K562 (cell line): ENCODE data around the gene MED16. TPM values are rescaled to one million over a fixed set of nuclear protein-coding genes. Genes with fewer than 3 reads are reported as not detected.

Experiments used
- FOSL1 ChIP-seq: fragments of 200-800 bp; sonication (Bioruptor generic); conservative IDR thresholded peaks from 2 replicates; pipeline ENCODE4 v1.6.1; 2016; ENCODE audit warnings: missing genetic modification characterization, missing compliant biosample characterization
- GABPB1 ChIP-seq: sonication (generic); formaldehyde crosslinking; IDR thresholded peaks from 2 replicates; pipeline ENCODE4 v1.8.0; 2022; ENCODE audit warnings: mild to moderate bottlenecking, missing genetic modification reagents
- PHF20 ChIP-seq: fragments of 450-650 bp; IDR thresholded peaks from 2 replicates; pipeline ENCODE4 v1.6.1; 2018; ENCODE audit not compliant: partially characterized antibody
- ZNF12 ChIP-seq: sonication (generic); formaldehyde crosslinking; IDR thresholded peaks from 2 replicates; pipeline ENCODE4 v1.4.0; 2020; ENCODE audit warnings: mild to moderate bottlenecking, missing genetic modification reagents
- polyA plus RNA-seq, 8 experiments: library from polyadenylated mRNA; depleted of rRNA in 4 of 8; stranded (reverse) in 5 of 8; unstranded in 3 of 8; fragments of >200 nt; fragmentation: Nextera tagmentation in 2 of 8; fragmentation: Illumina TruSeq in 1 of 8; extraction: Ambion mirVana in 2 of 8; extraction: Trizol in 1 of 8; gene quantifications; 2 replicates each; pipeline versions ENCODE4 v1.2.1 to v1.2.3, GENCODE V29; 2011 to 2014; ENCODE audit warnings: inconsistent platforms in 1 of 8, missing spikeins in 1 of 8
- total RNA-seq, 7 experiments: library from RNA; depleted of rRNA in 6 of 7; stranded (reverse); fragments of >200 nt in 6 of 7; fragmentation: Illumina TruSeq in 2 of 7; extraction: Trizol in 2 of 7; gene quantifications; 2 replicates each; pipeline versions ENCODE4 v1.2.1 to v1.2.3, GENCODE V29; 2011 to 2021; ENCODE audit warnings: low replicate concordance in 1 of 7
- TF ChIP-seq, protein P1 (sequence below): fragments of 250-450 bp; sonication (Bioruptor Pico); IDR thresholded peaks from 2 replicates; pipeline ENCODE4 v1.4.0; 2020
- TF ChIP-seq, protein P2 (sequence below), 2 experiments: fragments of 450-650 bp; IDR thresholded peaks; 2 replicates each; pipeline ENCODE4 v1.6.1; 2018; ENCODE audit warnings: mild to moderate bottlenecking in 2 of 2, low read depth in 1 of 2; ENCODE audit not compliant: partially characterized antibody in 2 of 2
- TF ChIP-seq, protein P3 (sequence below), 3 experiments: fragments of 200-800 bp in 1 of 3; fragments of 250-450 bp in 1 of 3; fragments of 450-650 bp in 1 of 3; sonication (Bioruptor Pico) in 1 of 3; sonication (Bioruptor generic) in 1 of 3; formaldehyde crosslinking in 1 of 3; IDR thresholded peaks; 2 replicates each; pipeline versions ENCODE4 v1.6.1 to v1.8.0; 2016 to 2022; ENCODE audit warnings: mild to moderate bottlenecking in 2 of 3, missing genetic modification characterization in 2 of 3, missing compliant biosample characterization in 1 of 3, moderate library complexity in 1 of 3
- TF ChIP-seq, protein P4 (sequence below): IDR thresholded peaks from 3 replicates; pipeline ENCODE4 v1.6.1; 2011; ENCODE audit warnings: borderline replicate concordance, mild to moderate bottlenecking, moderate library complexity; ENCODE audit not compliant: insufficient read length; ENCODE audit errors: extremely low read depth

Gene MED16
- total and polyA plus RNA-seq, 9 of the 15 experiments (the other 6 are each of a cell fraction or from before 2014, with no cell fraction given): 0.89 to 59.9 (median 8.6) TPM

DNA sequence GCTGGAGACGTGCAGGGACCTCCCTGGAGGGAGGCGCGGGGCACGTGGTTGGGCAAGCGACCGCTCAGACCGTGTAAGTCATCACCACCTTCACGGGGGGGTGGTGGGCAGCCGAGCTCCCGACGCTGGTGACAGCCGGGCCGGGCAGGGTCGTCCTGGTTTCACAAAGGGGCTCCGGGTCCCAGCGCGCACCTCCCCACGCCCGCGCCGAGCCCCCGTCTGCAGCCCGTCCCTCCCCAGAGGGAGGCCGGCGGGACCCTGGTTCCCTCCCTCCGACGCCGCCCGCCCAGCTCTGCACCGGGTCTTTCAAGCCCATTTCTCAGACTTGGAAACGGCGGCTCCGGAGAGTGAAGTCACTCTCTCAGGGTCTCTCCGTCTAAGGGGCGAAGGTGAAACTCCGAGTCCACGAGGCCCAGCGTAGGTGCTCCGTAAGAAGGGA is 32.1 kb upstream of the MED16 start (continued):
- TF ChIP-seq, protein P1, sequence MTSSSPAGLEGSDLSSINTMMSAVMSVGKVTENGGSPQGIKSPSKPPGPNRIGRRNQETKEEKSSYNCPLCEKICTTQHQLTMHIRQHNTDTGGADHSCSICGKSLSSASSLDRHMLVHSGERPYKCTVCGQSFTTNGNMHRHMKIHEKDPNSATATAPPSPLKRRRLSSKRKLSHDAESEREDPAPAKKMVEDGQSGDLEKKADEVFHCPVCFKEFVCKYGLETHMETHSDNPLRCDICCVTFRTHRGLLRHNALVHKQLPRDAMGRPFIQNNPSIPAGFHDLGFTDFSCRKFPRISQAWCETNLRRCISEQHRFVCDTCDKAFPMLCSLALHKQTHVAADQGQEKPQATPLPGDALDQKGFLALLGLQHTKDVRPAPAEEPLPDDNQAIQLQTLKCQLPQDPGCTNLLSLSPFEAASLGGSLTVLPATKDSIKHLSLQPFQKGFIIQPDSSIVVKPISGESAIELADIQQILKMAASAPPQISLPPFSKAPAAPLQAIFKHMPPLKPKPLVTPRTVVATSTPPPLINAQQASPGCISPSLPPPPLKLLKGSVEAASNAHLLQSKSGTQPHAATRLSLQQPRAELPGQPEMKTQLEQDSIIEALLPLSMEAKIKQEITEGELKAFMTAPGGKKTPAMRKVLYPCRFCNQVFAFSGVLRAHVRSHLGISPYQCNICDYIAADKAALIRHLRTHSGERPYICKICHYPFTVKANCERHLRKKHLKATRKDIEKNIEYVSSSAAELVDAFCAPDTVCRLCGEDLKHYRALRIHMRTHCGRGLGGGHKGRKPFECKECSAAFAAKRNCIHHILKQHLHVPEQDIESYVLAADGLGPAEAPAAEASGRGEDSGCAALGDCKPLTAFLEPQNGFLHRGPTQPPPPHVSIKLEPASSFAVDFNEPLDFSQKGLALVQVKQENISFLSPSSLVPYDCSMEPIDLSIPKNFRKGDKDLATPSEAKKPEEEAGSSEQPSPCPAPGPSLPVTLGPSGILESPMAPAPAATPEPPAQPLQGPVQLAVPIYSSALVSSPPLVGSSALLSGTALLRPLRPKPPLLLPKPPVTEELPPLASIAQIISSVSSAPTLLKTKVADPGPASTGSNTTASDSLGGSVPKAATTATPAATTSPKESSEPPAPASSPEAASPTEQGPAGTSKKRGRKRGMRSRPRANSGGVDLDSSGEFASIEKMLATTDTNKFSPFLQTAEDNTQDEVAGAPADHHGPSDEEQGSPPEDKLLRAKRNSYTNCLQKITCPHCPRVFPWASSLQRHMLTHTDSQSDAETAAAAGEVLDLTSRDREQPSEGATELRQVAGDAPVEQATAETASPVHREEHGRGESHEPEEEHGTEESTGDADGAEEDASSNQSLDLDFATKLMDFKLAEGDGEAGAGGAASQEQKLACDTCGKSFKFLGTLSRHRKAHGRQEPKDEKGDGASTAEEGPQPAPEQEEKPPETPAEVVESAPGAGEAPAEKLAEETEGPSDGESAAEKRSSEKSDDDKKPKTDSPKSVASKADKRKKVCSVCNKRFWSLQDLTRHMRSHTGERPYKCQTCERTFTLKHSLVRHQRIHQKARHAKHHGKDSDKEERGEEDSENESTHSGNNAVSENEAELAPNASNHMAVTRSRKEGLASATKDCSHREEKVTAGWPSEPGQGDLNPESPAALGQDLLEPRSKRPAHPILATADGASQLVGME (CRISPR knock-in tag): peak; percentile 86; the same call in 1 of the 2 replicates
- TF ChIP-seq, protein P2, sequence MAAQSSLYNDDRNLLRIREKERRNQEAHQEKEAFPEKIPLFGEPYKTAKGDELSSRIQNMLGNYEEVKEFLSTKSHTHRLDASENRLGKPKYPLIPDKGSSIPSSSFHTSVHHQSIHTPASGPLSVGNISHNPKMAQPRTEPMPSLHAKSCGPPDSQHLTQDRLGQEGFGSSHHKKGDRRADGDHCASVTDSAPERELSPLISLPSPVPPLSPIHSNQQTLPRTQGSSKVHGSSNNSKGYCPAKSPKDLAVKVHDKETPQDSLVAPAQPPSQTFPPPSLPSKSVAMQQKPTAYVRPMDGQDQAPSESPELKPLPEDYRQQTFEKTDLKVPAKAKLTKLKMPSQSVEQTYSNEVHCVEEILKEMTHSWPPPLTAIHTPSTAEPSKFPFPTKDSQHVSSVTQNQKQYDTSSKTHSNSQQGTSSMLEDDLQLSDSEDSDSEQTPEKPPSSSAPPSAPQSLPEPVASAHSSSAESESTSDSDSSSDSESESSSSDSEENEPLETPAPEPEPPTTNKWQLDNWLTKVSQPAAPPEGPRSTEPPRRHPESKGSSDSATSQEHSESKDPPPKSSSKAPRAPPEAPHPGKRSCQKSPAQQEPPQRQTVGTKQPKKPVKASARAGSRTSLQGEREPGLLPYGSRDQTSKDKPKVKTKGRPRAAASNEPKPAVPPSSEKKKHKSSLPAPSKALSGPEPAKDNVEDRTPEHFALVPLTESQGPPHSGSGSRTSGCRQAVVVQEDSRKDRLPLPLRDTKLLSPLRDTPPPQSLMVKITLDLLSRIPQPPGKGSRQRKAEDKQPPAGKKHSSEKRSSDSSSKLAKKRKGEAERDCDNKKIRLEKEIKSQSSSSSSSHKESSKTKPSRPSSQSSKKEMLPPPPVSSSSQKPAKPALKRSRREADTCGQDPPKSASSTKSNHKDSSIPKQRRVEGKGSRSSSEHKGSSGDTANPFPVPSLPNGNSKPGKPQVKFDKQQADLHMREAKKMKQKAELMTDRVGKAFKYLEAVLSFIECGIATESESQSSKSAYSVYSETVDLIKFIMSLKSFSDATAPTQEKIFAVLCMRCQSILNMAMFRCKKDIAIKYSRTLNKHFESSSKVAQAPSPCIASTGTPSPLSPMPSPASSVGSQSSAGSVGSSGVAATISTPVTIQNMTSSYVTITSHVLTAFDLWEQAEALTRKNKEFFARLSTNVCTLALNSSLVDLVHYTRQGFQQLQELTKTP (IDR thresholded peaks at IDR 0.05; ENCODE audit: low read depth in 1 of 2, partially characterized antibody in 2 of 2): no peak
- TF ChIP-seq FOSL1 (tag): peak; percentile 38; the same call in 1 of the 2 replicates
- TF ChIP-seq, protein P3, sequence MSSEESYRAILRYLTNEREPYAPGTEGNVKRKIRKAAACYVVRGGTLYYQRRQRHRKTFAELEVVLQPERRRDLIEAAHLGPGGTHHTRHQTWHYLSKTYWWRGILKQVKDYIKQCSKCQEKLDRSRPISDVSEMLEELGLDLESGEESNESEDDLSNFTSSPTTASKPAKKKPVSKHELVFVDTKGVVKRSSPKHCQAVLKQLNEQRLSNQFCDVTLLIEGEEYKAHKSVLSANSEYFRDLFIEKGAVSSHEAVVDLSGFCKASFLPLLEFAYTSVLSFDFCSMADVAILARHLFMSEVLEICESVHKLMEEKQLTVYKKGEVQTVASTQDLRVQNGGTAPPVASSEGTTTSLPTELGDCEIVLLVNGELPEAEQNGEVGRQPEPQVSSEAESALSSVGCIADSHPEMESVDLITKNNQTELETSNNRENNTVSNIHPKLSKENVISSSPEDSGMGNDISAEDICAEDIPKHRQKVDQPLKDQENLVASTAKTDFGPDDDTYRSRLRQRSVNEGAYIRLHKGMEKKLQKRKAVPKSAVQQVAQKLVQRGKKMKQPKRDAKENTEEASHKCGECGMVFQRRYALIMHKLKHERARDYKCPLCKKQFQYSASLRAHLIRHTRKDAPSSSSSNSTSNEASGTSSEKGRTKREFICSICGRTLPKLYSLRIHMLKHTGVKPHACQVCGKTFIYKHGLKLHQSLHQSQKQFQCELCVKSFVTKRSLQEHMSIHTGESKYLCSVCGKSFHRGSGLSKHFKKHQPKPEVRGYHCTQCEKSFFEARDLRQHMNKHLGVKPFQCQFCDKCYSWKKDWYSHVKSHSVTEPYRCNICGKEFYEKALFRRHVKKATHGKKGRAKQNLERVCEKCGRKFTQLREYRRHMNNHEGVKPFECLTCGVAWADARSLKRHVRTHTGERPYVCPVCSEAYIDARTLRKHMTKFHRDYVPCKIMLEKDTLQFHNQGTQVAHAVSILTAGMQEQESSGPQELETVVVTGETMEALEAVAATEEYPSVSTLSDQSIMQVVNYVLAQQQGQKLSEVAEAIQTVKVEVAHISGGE (CRISPR knock-in tag; IDR thresholded peaks at IDR 0.05): peak in 1 of 3 experiments; percentile 55; a peak in 1 of 6 replicates
- peak; percentile 25 for TF ChIP-seq PHF20
- TF ChIP-seq ZNF12 (CRISPR knock-in tag): peak; percentile 75; the same call in 1 of the 2 replicates
- TF ChIP-seq, protein P4, sequence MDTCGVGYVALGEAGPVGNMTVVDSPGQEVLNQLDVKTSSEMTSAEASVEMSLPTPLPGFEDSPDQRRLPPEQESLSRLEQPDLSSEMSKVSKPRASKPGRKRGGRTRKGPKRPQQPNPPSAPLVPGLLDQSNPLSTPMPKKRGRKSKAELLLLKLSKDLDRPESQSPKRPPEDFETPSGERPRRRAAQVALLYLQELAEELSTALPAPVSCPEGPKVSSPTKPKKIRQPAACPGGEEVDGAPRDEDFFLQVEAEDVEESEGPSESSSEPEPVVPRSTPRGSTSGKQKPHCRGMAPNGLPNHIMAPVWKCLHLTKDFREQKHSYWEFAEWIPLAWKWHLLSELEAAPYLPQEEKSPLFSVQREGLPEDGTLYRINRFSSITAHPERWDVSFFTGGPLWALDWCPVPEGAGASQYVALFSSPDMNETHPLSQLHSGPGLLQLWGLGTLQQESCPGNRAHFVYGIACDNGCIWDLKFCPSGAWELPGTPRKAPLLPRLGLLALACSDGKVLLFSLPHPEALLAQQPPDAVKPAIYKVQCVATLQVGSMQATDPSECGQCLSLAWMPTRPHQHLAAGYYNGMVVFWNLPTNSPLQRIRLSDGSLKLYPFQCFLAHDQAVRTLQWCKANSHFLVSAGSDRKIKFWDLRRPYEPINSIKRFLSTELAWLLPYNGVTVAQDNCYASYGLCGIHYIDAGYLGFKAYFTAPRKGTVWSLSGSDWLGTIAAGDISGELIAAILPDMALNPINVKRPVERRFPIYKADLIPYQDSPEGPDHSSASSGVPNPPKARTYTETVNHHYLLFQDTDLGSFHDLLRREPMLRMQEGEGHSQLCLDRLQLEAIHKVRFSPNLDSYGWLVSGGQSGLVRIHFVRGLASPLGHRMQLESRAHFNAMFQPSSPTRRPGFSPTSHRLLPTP: no peak
- TF ChIP-seq GABPB1: peak; percentile 52
